Measurements from ENCODE around the gene MINDY1.

DNA sequence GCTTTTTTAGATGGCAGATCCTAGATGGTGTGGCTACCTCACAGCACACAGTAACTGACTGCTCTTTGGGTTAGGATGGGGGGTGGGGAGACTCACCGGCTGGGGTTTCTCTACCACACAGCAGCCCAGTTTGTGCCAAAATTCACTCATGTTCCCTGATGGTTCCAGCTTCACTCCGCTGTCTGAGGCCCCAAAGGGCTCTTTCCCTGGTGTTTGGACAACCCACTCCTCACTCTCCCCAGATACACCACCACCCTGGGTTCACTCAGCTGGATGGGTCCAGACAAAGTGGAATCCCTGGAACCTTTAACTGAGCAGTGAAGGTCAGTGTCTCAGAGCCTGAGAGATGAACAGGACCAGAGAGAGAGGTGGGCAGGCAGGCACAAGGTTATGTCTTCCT lies 48.9 kb upstream of the MINDY1 start:
- TF ChIP-seq, protein P1, sequence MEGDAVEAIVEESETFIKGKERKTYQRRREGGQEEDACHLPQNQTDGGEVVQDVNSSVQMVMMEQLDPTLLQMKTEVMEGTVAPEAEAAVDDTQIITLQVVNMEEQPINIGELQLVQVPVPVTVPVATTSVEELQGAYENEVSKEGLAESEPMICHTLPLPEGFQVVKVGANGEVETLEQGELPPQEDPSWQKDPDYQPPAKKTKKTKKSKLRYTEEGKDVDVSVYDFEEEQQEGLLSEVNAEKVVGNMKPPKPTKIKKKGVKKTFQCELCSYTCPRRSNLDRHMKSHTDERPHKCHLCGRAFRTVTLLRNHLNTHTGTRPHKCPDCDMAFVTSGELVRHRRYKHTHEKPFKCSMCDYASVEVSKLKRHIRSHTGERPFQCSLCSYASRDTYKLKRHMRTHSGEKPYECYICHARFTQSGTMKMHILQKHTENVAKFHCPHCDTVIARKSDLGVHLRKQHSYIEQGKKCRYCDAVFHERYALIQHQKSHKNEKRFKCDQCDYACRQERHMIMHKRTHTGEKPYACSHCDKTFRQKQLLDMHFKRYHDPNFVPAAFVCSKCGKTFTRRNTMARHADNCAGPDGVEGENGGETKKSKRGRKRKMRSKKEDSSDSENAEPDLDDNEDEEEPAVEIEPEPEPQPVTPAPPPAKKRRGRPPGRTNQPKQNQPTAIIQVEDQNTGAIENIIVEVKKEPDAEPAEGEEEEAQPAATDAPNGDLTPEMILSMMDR (IDR thresholded peaks at IDR 0.05; ENCODE audit: poor library complexity, severe bottlenecking): no peak
- no peak for TF ChIP-seq POLR2AphosphoS5 (IDR thresholded peaks at IDR 0.05)
- TF ChIP-seq EP300 (conservative IDR thresholded peaks at IDR 0.05; ENCODE audit: poor library complexity, severe bottlenecking): no peak
- no peak for TF ChIP-seq MXI1 (conservative IDR thresholded peaks at IDR 0.05; ENCODE audit: poor library complexity, severe bottlenecking)
- TF ChIP-seq, protein P2, sequence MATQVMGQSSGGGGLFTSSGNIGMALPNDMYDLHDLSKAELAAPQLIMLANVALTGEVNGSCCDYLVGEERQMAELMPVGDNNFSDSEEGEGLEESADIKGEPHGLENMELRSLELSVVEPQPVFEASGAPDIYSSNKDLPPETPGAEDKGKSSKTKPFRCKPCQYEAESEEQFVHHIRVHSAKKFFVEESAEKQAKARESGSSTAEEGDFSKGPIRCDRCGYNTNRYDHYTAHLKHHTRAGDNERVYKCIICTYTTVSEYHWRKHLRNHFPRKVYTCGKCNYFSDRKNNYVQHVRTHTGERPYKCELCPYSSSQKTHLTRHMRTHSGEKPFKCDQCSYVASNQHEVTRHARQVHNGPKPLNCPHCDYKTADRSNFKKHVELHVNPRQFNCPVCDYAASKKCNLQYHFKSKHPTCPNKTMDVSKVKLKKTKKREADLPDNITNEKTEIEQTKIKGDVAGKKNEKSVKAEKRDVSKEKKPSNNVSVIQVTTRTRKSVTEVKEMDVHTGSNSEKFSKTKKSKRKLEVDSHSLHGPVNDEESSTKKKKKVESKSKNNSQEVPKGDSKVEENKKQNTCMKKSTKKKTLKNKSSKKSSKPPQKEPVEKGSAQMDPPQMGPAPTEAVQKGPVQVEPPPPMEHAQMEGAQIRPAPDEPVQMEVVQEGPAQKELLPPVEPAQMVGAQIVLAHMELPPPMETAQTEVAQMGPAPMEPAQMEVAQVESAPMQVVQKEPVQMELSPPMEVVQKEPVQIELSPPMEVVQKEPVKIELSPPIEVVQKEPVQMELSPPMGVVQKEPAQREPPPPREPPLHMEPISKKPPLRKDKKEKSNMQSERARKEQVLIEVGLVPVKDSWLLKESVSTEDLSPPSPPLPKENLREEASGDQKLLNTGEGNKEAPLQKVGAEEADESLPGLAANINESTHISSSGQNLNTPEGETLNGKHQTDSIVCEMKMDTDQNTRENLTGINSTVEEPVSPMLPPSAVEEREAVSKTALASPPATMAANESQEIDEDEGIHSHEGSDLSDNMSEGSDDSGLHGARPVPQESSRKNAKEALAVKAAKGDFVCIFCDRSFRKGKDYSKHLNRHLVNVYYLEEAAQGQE (IDR thresholded peaks at IDR 0.05; ENCODE audit: borderline replicate concordance): no peak
- TF ChIP-seq TAF1 (IDR thresholded peaks at IDR 0.05; ENCODE audit: low read depth): no peak
- TF ChIP-seq RAD21 (conservative IDR thresholded peaks at IDR 0.05): no peak
